AG09309 (cell line): ENCODE measurements around the gene EMP1.

Source experiments
- DNase-seq: peaks from one replicate; pipeline ENCODE4 v3.0.0-alpha.2; 2010; ENCODE audit warnings: low read depth
- H3K4me3 ChIP-seq: 2 replicates; pipeline ENCODE4 v1.5.1; 2011; ENCODE audit warnings: mild to moderate bottlenecking, low read depth, low read length, moderate library complexity; ENCODE audit not compliant: control insufficient read depth
- TF ChIP-seq, protein P1 (sequence below): IDR thresholded peaks from 2 replicates; pipeline ENCODE4 v1.5.1; 2011; ENCODE audit warnings: mild to moderate bottlenecking, low read depth, low read length, inconsistent platforms; ENCODE audit not compliant: insufficient read depth, control insufficient read depth; ENCODE audit errors: missing control alignments

Gene EMP1

DNA sequence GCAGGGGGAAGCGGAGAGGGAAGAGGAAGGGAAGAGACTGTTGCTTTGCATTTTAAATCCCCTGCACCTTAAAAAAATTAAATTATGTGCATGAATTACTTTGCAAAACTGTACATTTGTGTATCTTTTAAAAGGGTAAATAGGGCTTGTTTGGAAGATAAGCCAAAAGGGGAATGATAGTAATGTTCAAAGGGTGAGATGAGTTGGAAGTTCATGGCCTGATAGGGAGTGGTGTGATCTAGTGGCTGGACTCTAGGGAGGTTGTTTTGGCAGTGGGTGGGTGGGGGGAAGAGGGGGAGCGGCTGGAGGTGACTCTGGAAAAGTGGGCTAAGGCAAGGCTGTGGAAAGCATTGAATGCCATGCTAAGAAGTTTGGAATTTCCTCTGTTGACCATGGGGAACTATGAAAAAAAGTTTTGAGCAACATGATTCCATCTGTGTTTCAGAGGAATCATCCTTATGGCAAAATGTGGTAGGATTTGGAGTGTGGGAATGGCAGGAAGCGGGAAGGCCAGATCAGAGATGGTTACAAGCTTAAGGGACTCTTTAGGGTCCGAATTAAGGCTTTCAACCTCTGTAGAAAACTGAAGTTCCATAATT lies 25.5 kb upstream of the EMP1 start:
- no peak overlapping the region for H3K4me3 ChIP-seq
- TF ChIP-seq, protein P1, sequence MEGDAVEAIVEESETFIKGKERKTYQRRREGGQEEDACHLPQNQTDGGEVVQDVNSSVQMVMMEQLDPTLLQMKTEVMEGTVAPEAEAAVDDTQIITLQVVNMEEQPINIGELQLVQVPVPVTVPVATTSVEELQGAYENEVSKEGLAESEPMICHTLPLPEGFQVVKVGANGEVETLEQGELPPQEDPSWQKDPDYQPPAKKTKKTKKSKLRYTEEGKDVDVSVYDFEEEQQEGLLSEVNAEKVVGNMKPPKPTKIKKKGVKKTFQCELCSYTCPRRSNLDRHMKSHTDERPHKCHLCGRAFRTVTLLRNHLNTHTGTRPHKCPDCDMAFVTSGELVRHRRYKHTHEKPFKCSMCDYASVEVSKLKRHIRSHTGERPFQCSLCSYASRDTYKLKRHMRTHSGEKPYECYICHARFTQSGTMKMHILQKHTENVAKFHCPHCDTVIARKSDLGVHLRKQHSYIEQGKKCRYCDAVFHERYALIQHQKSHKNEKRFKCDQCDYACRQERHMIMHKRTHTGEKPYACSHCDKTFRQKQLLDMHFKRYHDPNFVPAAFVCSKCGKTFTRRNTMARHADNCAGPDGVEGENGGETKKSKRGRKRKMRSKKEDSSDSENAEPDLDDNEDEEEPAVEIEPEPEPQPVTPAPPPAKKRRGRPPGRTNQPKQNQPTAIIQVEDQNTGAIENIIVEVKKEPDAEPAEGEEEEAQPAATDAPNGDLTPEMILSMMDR: no peak
- no peak for DNase-seq

DNA sequence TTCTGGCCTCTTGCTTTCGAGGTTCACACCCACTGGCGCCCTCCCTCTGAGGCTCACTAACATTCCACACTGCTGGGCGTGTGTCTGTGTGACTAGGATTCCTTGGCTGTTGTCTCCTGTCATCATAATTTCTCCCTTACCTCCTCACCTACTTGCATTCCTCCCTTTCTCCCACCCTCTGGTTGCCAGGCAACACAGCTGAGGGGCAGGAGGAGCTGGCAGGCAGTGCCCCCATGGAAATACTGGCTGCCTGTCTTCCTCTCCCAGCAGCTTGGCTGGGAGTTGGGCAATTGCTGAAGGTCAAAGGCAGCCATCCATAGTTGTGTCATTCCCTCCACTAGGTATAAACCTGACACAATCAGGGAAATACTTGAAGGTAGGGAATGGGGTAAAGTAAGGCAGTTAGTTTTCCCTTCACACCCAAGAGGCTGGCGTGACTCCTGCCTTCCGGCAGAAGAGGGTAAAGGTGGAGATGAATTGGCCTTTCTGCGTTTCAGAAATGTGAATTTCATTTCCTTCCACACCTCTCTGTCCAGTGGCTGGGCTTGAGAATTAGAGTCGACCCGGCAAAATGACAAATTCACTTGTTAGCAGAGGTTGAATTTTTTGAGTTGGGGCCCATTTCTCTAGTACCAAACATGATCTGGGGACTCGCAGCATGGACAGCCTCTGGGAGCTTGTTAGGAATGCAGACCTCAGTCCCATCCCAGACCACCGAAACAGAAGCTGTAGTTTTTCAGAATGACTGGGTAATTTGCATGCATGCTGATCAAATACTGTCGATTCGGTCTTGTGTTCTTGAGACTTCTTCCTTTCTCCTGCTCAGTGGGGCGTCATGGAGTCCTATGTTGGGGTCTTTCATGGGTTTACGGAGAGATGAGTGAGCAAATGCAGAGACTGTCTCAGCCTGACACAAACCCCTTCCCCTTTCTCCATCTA lies 24.3 kb upstream of the EMP1 start:
- TF ChIP-seq, protein P1: peak; percentile 6
- no peak for DNase-seq
- no peak overlapping the region for H3K4me3 ChIP-seq

DNA sequence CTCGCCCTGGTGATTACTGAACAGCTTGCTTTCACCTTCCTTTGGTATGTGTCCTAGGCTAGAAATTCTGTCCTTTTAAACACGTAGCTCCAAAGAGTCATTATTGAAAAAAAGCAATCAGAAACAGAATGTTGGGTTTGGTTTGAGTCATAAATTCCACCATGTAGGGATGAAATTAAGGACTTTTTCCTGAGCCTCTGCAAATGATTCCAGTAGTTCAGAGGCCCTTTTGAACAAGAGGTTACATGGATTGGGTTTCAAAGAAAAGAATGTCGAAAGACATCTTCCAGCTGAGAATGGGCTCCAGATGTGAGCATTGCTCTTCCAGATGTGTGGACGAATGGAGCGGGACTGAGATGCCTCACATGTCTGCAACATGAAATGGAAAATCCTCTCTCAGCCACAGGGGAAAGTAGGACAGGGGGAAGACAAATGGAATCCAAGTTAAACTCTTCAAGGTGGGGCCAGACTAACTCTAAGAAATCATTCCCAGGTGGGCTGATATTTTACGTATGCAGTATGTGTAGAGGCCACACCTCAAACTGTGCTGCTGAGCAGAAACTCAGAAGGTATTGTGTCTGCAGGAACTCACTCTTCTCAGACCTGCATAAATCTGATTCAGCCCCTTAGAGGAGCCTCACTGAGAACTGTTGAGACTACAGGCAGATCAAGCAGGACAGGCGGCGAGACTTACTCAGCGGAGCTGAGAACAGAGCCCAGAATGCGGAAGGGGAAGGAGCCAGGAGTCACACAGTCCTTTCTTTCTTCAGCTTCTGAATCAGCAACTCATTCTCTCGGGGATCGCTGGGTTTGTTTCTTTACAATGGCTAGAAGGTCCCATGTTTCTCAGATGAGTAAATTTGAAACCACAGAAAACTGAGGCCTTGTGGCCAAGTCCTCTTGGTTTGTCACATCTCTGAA lies 23.3 kb upstream of the EMP1 start:
- TF ChIP-seq, protein P1: no peak
- peak; percentile 83 for DNase-seq
- no peak overlapping the region for H3K4me3 ChIP-seq

DNA sequence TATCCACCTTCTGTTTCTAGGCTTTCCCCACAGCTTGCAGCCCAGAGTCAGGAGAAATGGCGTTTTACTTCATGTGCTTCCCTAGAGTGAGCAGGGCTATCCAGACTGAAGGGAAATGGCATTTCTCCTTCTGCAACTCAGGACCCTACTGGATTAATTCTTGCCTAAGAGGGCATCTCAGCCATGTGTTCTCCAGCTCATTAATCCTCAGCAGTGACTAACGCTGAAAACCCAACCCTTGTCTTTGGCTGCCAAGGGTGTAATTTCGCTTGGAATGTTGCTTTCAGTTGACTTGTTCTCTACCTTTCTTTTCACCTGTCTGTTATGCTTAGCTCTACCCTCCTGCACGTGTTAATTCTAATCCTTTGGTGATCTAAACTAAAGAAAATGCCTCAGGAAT lies 21.0 kb upstream of the EMP1 start:
- TF ChIP-seq, protein P1: no peak
- no peak overlapping the region for H3K4me3 ChIP-seq
- DNase-seq: no peak

DNA sequence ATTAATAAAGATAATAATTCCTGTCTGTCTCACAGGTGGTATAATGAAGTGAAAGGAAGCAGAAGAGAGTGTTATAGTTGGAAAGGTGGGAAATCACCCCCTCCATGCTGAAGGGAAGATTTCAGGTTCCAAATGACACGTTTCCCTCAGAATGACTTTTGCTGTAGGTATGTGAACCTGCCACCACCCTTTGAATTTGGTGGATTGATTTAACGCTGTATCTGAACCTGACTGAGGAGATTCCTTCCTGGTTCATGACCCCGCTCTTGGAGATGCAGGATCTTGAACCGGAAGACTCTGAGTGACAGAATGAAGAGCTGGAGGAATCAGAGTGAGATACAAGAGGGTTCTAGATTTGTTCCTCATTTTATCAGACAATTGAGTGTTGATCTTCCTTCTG lies 20.3 kb upstream of the EMP1 start:
- no peak overlapping the region for H3K4me3 ChIP-seq
- TF ChIP-seq, protein P1: no peak
- DNase-seq: no peak

DNA sequence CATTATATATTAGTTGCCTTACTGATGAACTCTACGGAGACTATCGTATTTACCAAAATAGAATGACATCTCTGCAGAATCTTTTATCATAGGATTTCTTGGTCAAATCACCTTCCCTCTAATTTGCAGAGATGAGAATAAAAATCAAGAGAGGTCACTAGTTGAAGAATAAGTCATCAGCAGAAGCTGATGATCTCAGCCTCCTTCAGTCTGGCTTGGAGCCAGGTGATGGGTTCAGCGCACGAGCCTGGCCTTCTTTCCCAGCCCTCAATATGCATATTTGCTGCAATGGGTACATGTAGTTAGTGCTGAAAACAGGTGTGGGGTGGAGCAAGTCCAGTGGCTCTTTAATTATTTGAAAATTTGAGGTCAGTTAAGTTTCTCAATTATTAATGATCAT lies 19.2 kb upstream of the EMP1 start:
- H3K4me3 ChIP-seq: no peak overlapping the region
- no peak for DNase-seq
- TF ChIP-seq, protein P1: no peak
